Ishikawa (cell line): ENCODE measurements around the gene PAK5.

Source experiments
- CEBPB ChIP-seq: IDR thresholded peaks from 2 replicates; pipeline ENCODE4 v1.6.1; 2012
- CREB1 ChIP-seq: IDR thresholded peaks from 2 replicates; pipeline ENCODE4 v1.6.1; 2012; ENCODE audit warnings: low read depth
- EGR1 ChIP-seq: IDR thresholded peaks from 2 replicates; pipeline ENCODE4 v1.6.1; 2012
- EP300 ChIP-seq: IDR thresholded peaks from 2 replicates; pipeline ENCODE4 v1.6.1; 2012; ENCODE audit warnings: borderline replicate concordance
- FOXM1 ChIP-seq: IDR thresholded peaks from 2 replicates; pipeline ENCODE4 v1.6.1; 2012; ENCODE audit warnings: low read depth, borderline replicate concordance
- MAX ChIP-seq: IDR thresholded peaks from 2 replicates; pipeline ENCODE4 v1.6.1; 2012
- NFIC ChIP-seq: IDR thresholded peaks from 2 replicates; pipeline ENCODE4 v1.6.1; 2012
- RAD21 ChIP-seq: IDR thresholded peaks from 2 replicates; pipeline ENCODE4 v1.6.1; 2012; ENCODE audit warnings: low read depth
- REST ChIP-seq: IDR thresholded peaks from 2 replicates; pipeline ENCODE4 v1.6.1; 2012; ENCODE audit warnings: low read depth, mild to moderate bottlenecking
- TAF1 ChIP-seq: IDR thresholded peaks from 2 replicates; pipeline ENCODE4 v1.6.1; 2012; ENCODE audit warnings: low read depth, mild to moderate bottlenecking
- TCF12 ChIP-seq: IDR thresholded peaks from 2 replicates; pipeline ENCODE4 v1.6.1; 2012; ENCODE audit warnings: low read depth
- TEAD4 ChIP-seq: IDR thresholded peaks from 2 replicates; pipeline ENCODE4 v1.6.1; 2012
- YY1 ChIP-seq: IDR thresholded peaks from 2 replicates; pipeline ENCODE4 v1.6.1; 2012; ENCODE audit warnings: low read depth
- ZBTB7A ChIP-seq: IDR thresholded peaks from 2 replicates; pipeline ENCODE4 v1.6.1; 2012; ENCODE audit warnings: low read depth
- TF ChIP-seq, protein P1 (sequence below): IDR thresholded peaks from 2 replicates; pipeline ENCODE4 v1.6.1; 2012

Gene PAK5

DNA sequence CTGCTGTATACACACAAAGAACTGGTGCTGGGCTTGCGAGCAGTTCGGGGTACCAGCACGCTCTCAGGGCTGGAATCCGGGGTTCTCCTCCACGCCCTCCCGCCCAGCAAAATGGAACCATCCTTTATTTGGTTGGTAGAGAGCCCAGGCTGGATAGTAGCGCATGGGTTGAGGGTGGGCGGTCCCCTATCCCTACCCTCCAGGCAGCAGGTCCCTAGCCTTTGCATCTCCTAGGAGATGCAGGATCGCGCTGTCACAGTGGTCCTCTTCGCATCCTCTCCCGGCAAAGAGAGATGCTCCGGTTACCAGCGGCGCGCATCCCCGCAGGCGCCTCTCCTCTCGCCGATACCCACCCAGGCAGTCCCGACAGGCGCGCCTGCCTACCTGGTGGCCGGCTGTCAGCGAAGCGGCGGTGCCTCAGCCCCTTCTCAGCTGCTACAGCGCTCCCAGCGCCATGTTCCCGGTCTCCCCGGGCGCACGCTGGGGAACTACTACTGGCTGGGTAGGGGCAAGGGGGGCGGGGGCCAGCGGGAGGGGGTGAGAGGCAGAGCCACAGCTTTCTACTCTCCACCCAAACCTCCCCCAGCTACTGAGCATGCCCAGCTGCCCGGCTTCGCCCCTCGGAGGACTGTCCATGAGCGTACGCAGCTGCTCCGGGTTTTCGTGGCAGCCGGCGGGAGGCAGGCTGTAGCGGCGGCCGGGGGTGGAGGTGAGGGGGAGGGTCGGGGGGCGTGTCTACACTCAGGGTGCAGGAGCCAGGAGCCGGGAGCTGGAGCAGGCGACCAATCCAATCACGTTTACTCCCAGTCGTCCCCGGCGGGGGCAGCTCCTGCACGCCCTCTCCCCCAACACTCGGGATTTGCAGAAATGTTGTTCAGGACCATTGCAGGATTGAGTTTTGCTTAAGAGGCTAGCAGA, at the start of gene PAK5:
Gene PAK5 (minus strand): TSS at position 699 of the 918 bp plus-strand sequence. CDS start 194,748 bp downstream, outside the sequence.
- 0 out of 2 replicates have a peak, but pooled peaks have one; percentile 12 for TF ChIP-seq MAX
- TF ChIP-seq TCF12 = no peak
- 0 out of 2 replicates have a peak, but pooled peaks have one; percentile 39 for TF ChIP-seq EGR1
- TF ChIP-seq YY1 = peak; percentile 67

DNA sequence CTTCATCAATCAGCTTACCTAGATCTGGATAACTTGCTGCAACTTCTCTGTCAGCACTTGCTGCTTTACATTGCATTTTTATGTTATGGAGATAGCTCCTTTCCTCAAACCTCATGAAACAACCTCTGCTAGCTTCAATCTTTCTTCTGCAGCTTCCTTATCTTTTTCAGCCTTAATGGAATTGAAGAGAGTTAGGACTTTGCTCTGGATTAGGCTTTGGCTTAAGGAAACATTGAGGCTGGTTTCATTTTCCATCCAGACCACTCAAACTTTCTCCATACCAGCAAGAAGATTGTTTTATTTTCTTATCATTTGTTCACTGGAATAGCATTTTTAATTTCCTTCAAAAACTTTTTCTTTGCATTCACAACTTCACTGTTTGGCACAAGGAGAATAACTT, 48.8 kb upstream of the PAK5 start:
- TF ChIP-seq CEBPB (no peak), TCF12 (no peak), YY1 (no peak), MAX (no peak), RAD21 (no peak), ZBTB7A (no peak), EP300 (no peak), CREB1 (no peak), REST (no peak), TAF1 (no peak), NFIC (no peak), EGR1 (no peak)
- TF ChIP-seq, protein P1, sequence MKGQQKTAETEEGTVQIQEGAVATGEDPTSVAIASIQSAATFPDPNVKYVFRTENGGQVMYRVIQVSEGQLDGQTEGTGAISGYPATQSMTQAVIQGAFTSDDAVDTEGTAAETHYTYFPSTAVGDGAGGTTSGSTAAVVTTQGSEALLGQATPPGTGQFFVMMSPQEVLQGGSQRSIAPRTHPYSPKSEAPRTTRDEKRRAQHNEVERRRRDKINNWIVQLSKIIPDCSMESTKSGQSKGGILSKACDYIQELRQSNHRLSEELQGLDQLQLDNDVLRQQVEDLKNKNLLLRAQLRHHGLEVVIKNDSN = no peak

DNA sequence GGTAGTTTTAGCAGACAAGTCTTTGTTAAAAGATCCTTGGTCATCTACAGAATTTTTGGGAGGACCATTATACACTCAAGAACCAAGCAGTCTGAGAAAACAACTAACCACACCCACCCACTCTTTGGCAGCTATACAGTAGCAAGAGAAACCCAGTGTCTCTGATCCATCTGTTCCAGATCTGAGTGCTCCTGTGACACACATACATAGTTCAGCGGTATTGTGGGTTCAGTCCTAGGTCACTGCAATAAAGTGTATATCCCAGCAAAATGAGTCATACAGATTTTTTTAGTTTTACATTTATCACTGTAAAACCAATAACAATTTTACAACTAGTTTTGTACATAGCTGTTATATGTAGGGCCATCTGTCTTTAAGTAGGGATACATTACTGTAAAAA, 47.4 kb upstream of the PAK5 start:
- no peak for TF ChIP-seq MAX
- TF ChIP-seq TEAD4 = no peak
- TF ChIP-seq REST = no peak
- TF ChIP-seq TAF1 = no peak
- no peak for TF ChIP-seq EGR1
- no peak for TF ChIP-seq RAD21
- TF ChIP-seq CREB1 = no peak
- TF ChIP-seq NFIC = no peak
- TF ChIP-seq FOXM1 = no peak
- TF ChIP-seq, protein P1 = no peak
- TF ChIP-seq CEBPB = no peak
- no peak for TF ChIP-seq EP300
- TF ChIP-seq ZBTB7A = no peak
- TF ChIP-seq YY1 = no peak
- no peak for TF ChIP-seq TCF12

DNA sequence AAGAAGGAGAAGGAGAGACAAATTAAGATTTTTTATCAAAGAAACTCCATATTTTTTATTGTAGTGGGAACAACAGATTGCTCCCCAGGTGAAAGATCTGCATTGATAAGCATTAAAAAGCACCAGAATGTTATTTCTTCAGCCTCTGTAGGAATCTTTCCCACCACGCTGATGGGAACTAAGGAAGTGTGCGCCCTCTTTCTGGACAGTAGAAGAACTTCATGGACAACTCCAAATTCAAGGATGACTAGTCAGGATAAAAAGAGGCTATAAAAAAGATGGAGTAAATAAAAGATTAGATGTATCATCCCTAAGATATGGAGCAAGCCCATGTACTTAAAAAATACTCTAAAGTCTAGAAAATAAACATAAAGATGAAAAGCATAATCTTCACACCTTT, 45.8 kb upstream of the PAK5 start:
- no peak for TF ChIP-seq YY1
- peak; percentile 9; the same call in 1 of the 2 replicates for TF ChIP-seq RAD21

- TF ChIP-seq RAD21 (peak; percentile 21; the same call in 1 of the 2 replicates), CEBPB (no peak)
Observed at GRCh38 chr20:9884061-9884460, 45.2 kb upstream of the PAK5 start.

DNA sequence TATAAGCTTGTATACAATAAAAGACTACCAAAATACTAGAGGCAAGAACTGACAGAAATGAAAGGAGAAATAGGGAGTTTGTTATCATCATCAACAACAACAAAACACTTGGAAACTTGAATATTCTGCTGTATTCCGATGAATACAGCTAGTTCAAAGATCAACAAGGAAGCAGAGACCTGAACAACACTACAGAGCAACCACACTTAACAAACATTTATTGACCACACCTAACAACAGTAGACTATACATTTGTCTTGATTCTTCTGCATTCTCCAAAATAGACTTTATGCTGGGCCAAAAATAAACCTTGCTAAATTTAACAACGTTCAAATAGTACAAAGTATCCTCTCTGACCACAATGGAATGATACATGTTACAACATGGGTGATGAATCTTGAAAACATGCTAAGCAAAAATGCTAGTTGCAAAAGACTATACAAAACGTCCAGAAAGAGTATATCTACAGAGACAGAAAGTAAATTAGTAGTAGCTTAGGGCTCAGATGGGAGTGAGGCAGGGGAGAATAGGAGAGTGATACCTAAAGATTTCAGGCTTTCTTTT, 39.1 kb upstream of the PAK5 start:
- TF ChIP-seq EGR1 (no peak), CEBPB (no peak), TCF12 (no peak), RAD21 (no peak), TEAD4 (no peak), REST (no peak), TAF1 (no peak), ZBTB7A (no peak), YY1 (no peak), CREB1 (no peak), FOXM1 (no peak), EP300 (no peak), MAX (no peak), NFIC (no peak)
- TF ChIP-seq, protein P1 = no peak
